ENCODE results near the gene DDIT4. TPM values are rescaled to one million over a fixed set of nuclear protein-coding genes. Genes with fewer than 3 reads are reported as not detected.

The DDIT4 gene
- total RNA-seq, 1 experiment from 2014 or later: 462 TPM

DNA sequence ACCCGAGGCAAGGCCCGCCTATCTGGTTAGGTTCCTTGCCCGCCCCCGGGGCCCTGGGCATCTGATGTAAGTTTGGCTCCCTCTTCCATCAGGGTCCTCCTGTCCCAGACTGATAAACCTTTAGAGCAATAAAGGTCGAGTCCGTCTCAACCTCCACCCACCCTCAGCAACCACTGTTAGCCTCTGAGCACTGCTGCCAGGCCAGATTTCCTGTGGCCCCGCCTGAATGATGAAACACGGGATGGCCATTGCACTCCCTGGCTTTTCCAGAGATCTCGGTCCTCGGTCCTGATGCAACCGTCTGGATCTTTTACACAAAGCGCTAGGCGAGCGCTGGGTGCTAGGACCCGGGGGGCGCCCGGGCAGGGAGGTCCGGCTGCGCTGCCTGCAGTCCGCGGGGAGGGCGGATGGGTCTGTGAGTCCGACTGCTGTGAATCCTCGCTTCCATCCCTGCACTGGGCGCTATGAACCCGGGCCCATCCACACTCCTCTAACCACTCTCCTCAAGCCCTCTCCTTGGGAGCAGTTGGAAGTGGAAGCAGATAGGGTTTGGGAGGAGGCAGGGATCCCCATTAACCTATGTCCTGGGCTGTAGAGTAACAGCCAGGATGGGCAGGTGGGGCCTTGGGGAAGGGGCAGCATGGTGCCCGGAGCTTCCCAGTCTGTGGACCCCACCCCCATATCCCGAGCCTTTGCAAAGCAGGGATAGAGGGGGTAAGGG, 875 bp upstream of the DDIT4 start:
- Histone ChIP-seq H3K4me1 (ENCODE audit: control insufficient read depth in 1 of 2, insufficient read depth in 2 of 2, low read length in 2 of 2) (peaks cover 36 to 61% of the 10 kb centered on the region in 2 experiments), H2AFZ (ENCODE audit: low read depth, low read length, poor library complexity, severe bottlenecking) (no peak overlapping the region)
- POLR2A ChIA-PET: interaction anchor here (0.6 to 13.5 kb wide), 33 partner anchors 10 to 422 kb away, joined by 3 to 371 read pairs (median 5); partner anchors contain the start of genes ANAPC16, ASCC1 and PSAP

DNA sequence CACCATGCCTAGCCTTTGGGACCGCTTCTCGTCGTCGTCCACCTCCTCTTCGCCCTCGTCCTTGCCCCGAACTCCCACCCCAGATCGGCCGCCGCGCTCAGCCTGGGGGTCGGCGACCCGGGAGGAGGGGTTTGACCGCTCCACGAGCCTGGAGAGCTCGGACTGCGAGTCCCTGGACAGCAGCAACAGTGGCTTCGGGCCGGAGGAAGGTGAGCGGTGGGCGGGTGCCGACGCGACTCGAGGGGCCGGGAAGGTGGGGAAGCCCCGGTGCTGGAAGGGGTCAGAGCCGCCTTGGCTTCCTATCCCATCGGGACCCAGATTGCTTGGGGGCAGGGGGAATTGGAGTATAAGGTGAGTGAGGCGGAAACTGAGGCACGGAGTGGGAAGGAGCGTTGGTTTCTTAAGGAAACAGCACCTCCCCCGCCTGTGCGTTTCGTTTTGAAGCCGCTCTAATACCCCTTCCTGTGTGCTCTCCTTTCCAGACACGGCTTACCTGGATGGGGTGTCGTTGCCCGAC, 547 bp downstream of the DDIT4 start:
- no peaks in the 10 kb centered on the region for H3K27me3 ChIP-seq (ENCODE audit: insufficient read depth, low read length)
- peak overlapping the region; percentile 90 for H3K4me2 ChIP-seq (ENCODE audit: low read length)
- ATAC-seq (no peak), DNase-seq (ENCODE audit: low read depth, low spot score) (no peak)
- no peaks in the 10 kb centered on the region for H4K20me1 ChIP-seq (ENCODE audit: insufficient read depth)
- no peak overlapping the region for H2AFZ ChIP-seq (ENCODE audit: low read depth, low read length, poor library complexity, severe bottlenecking)
- H3K4me1 ChIP-seq (ENCODE audit: control insufficient read depth in 1 of 2, insufficient read depth in 2 of 2, low read length in 2 of 2): peaks cover 42 to 73% of the 10 kb centered on the region in 2 experiments
- H3K4me3 ChIP-seq (replicated peaks in 1 of 2; ENCODE audit: low read depth in 1 of 2, low read length in 2 of 2): peak overlapping the region; percentile 93 to 94
- TSS peak; percentile 83 for BruUV-seq (replicated peaks)
- peaks cover 19% of the 10 kb centered on the region for H3K79me2 ChIP-seq (ENCODE audit: insufficient read depth, low read length)
- H3K36me3 ChIP-seq (ENCODE audit: control insufficient read depth in 1 of 2, insufficient read depth in 2 of 2, low read length in 2 of 2): peaks cover 8 to 13% of the 10 kb centered on the region in 2 experiments; a peak in 2 of 4 replicates
- intact Hi-C loops (cut with micrococcal nuclease): no loop called here
- TF ChIP-seq SIN3A (IDR thresholded peaks at IDR 0.05; ENCODE audit: low read depth): no peak
- no peak for TF ChIP-seq TCF7L2 (IDR thresholded peaks at IDR 0.05; ENCODE audit: borderline replicate concordance, extremely low read depth, insufficient read depth, insufficient read length)
- TF ChIP-seq CBX3 (IDR thresholded peaks at IDR 0.05; ENCODE audit: low read depth): no peak
- TF ChIP-seq, protein P1, sequence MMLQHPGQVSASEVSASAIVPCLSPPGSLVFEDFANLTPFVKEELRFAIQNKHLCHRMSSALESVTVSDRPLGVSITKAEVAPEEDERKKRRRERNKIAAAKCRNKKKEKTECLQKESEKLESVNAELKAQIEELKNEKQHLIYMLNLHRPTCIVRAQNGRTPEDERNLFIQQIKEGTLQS (IDR thresholded peaks at IDR 0.05): no peak
- TF ChIP-seq ELF1 (IDR thresholded peaks at IDR 0.05; ENCODE audit: borderline replicate concordance, low read depth): no peak
- no peak for TF ChIP-seq POLR2A (IDR thresholded peaks at IDR 0.05; ENCODE audit: borderline replicate concordance, extremely low read depth, insufficient read depth, insufficient read length)
- TF ChIP-seq, protein P2, sequence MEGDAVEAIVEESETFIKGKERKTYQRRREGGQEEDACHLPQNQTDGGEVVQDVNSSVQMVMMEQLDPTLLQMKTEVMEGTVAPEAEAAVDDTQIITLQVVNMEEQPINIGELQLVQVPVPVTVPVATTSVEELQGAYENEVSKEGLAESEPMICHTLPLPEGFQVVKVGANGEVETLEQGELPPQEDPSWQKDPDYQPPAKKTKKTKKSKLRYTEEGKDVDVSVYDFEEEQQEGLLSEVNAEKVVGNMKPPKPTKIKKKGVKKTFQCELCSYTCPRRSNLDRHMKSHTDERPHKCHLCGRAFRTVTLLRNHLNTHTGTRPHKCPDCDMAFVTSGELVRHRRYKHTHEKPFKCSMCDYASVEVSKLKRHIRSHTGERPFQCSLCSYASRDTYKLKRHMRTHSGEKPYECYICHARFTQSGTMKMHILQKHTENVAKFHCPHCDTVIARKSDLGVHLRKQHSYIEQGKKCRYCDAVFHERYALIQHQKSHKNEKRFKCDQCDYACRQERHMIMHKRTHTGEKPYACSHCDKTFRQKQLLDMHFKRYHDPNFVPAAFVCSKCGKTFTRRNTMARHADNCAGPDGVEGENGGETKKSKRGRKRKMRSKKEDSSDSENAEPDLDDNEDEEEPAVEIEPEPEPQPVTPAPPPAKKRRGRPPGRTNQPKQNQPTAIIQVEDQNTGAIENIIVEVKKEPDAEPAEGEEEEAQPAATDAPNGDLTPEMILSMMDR (IDR thresholded peaks at IDR 0.05 in 2 of 3, conservative IDR thresholded peaks at IDR 0.05 in 1 of 3; ENCODE audit: borderline replicate concordance in 1 of 3, insufficient read depth in 1 of 3, low read depth in 2 of 3, low read length in 2 of 3): no peak
- ChIA-PET RAD21 (ENCODE audit: low non-redundant PET in 1 of 2, low total read pairs in 2 of 2, uncharacterized antibody in 2 of 2, unreplicated experiment in 2 of 2) (interaction anchor here in 1 of 2 experiments (0.7 to 1.4 kb wide), 2 partner anchors 36 to 57 kb away, joined by 3 read pairs; no protein-coding TSS in a partner anchor), POLR2A (interaction anchor here (0.7 to 13.5 kb wide), 27 partner anchors 9 to 358 kb away, joined by 3 to 371 read pairs (median 8); partner anchors contain the start of genes ANAPC16 and ASCC1), CTCF (interaction anchor here (1.0 to 3.1 kb wide), 6 partner anchors 11 to 226 kb away, joined by 3 to 12 read pairs (median 5); no protein-coding TSS in a partner anchor)
- H3K9ac ChIP-seq (ENCODE audit: low read length): peak overlapping the region; percentile 79
- H3K9me2 ChIP-seq (ENCODE audit: insufficient read depth): no peaks in the 10 kb centered on the region
- no peaks in the 10 kb centered on the region for H3K9me3 ChIP-seq (ENCODE audit: control insufficient read depth in 1 of 2, insufficient read depth in 1 of 2, low read depth in 1 of 2, low read length in 2 of 2)
- peak overlapping the region; percentile 90 for H3K27ac ChIP-seq (ENCODE audit: low read depth, low read length)

More for the DNA sequence above, 875 bp upstream of the DDIT4 start:
- H3K27ac ChIP-seq (ENCODE audit: low read depth, low read length): peak overlapping the region; percentile 91
- TSS peak; percentile 86 for BruUV-seq (replicated peaks)
- intact Hi-C loops (cut with micrococcal nuclease): no loop called here
- H3K79me2 ChIP-seq (ENCODE audit: insufficient read depth, low read length): peaks cover 19% of the 10 kb centered on the region
- no peaks in the 10 kb centered on the region for H3K9me2 ChIP-seq (ENCODE audit: insufficient read depth)
- ChIA-PET CTCF (interaction anchor here (1.0 to 3.1 kb wide), 6 partner anchors 9 to 224 kb away, joined by 3 to 12 read pairs (median 5); no protein-coding TSS in a partner anchor), RAD21 (ENCODE audit: low non-redundant PET in 1 of 2, low total read pairs in 2 of 2, uncharacterized antibody in 2 of 2, unreplicated experiment in 2 of 2) (interaction anchor here (0.6 to 1.4 kb wide), 4 partner anchors 48 to 193 kb away, joined by 3 read pairs; no protein-coding TSS in a partner anchor)
- H3K9ac ChIP-seq (ENCODE audit: low read length): peak overlapping the region; percentile 79
- H3K9me3 ChIP-seq (ENCODE audit: control insufficient read depth in 1 of 2, insufficient read depth in 1 of 2, low read depth in 1 of 2, low read length in 2 of 2): no peaks in the 10 kb centered on the region
- TF ChIP-seq POLR2AphosphoS5 (IDR thresholded peaks at IDR 0.05; ENCODE audit: low read depth, low read length) (peak; percentile 69), CEBPB (IDR thresholded peaks at IDR 0.05; ENCODE audit: low read depth) (no peak), POLR2A (IDR thresholded peaks at IDR 0.05; ENCODE audit: borderline replicate concordance, extremely low read depth, insufficient read depth, insufficient read length) (peak; percentile 49)
- peak overlapping the region; percentile 90 for H3K4me2 ChIP-seq (ENCODE audit: low read length)
- no peaks in the 10 kb centered on the region for H4K20me1 ChIP-seq (ENCODE audit: insufficient read depth)
- H3K27me3 ChIP-seq (ENCODE audit: insufficient read depth, low read length): no peaks in the 10 kb centered on the region
- peak overlapping the region; percentile 93 to 94 for H3K4me3 ChIP-seq (replicated peaks in 1 of 2; ENCODE audit: low read depth in 1 of 2, low read length in 2 of 2)
- ATAC-seq (peak; percentile 63), DNase-seq (ENCODE audit: low read depth, low spot score) (peak; percentile 80)
- H3K36me3 ChIP-seq (ENCODE audit: control insufficient read depth in 1 of 2, insufficient read depth in 2 of 2, low read length in 2 of 2): peaks cover 8 to 13% of the 10 kb centered on the region in 2 experiments; a peak in 2 of 4 replicates

All from HCT116 (cell line).